Fibroblast of villous mesenchyme (primary cell): ENCODE measurements around the gene CNST. TPM values are rescaled to one million over a fixed set of nuclear protein-coding genes. Genes with fewer than 3 reads are reported as not detected.
"Not testable (repeated sequence)": the region's sequence is repeated elsewhere in the genome, so short reads cannot be mapped to it uniquely, and the experiment has no call there.

Experiments
- DNase-seq: peaks from one replicate; pipeline ENCODE4 v3.0.0-alpha.2; 2010; ENCODE audit warnings: low read depth
- H3K4me3 ChIP-seq: 2 replicates; pipeline ENCODE4 v1.5.1; 2011; ENCODE audit warnings: low read depth, mild to moderate bottlenecking, low read length
- total RNA-seq: library from RNA; depleted of rRNA; stranded (reverse); fragments of >200 nt; gene quantifications from 2 replicates; pipeline ENCODE4 v1.2.3, GENCODE V29; 2012
- TF ChIP-seq, protein P1 (sequence below): IDR thresholded peaks from 2 replicates; pipeline ENCODE4 v1.5.1; 2012; ENCODE audit warnings: low read depth, mild to moderate bottlenecking, low read length; ENCODE audit not compliant: insufficient read depth

CNST gene
- total RNA-seq, 1 donor = 44.0 TPM

DNA sequence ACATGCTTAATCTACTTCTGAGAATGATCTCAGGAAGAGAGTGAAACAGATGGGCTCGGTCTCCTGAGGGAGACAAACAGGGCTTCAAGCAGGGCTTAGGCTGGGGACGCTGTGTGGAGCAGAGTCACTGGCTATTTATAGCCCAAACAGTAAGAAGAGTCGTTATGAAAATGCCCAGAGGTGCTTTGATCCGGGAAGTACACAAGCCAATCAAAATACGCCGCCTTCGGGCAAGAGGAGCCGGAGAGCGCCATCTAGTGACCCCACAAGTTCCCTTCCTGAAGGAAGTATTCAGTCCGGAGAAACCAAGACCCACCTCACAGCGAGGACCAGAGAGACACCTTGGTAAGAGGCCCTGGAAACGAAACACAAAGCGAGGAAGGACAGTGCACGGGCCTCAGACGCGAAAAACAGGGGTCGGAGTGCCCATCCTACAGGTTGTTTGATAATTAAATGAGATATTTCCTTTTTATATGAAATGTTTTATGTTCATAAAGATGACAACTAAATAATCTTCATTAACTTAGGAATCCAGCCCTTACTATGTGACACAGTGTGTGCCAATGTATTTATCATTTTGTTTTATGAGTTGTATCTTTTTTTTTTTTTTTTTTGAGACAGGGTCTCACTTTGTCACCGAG, 133.0 kb downstream of the CNST start:
- peak overlapping the region; percentile 44 for H3K4me3 ChIP-seq

DNA sequence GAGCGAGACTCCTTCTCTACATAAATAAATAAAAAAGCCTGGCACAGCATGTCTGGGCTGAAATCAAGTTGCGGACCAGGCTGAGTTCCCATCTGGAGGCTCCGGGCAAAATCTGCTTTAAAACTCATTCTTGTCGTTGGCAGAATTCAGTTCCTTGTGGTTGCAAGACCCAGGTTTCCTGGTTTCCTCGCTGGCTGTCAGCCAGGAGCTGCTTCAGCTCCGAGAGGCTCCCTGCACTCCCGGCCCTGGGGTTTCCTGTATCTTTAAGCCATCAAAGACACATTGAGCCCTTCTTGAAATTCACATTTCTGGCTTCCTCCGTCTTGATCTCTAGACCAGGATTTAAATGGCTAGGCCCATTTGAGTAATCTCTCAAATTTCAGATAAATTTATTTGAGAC, 137.3 kb downstream of the CNST start:
- TF ChIP-seq, protein P1, sequence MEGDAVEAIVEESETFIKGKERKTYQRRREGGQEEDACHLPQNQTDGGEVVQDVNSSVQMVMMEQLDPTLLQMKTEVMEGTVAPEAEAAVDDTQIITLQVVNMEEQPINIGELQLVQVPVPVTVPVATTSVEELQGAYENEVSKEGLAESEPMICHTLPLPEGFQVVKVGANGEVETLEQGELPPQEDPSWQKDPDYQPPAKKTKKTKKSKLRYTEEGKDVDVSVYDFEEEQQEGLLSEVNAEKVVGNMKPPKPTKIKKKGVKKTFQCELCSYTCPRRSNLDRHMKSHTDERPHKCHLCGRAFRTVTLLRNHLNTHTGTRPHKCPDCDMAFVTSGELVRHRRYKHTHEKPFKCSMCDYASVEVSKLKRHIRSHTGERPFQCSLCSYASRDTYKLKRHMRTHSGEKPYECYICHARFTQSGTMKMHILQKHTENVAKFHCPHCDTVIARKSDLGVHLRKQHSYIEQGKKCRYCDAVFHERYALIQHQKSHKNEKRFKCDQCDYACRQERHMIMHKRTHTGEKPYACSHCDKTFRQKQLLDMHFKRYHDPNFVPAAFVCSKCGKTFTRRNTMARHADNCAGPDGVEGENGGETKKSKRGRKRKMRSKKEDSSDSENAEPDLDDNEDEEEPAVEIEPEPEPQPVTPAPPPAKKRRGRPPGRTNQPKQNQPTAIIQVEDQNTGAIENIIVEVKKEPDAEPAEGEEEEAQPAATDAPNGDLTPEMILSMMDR = no peak
- no peak for DNase-seq
- H3K4me3 ChIP-seq = no peak overlapping the region

More for the DNA sequence above, 133.0 kb downstream of the CNST start:
- DNase-seq = peak; percentile 97
- TF ChIP-seq, protein P1 = peak; percentile 84

DNA sequence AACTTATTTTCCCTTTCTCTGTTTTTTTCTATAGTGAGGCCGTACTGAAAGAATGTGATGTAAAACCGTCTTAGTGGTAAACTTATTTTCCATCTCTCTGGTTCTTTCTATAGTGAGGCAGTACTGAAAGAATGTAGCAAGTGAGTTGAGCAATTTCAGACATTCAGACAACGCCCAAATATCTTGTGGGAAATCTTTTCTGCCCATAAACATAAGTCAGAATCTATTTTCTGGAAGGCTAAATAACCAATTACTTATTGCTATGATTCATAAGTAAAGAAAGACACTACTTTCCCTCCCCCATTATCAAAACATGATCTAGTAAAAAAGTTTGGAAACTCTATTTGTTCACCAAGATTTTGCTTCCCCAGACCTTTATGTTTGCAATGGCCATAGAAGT, 139.1 kb downstream of the CNST start:
- TF ChIP-seq, protein P1 = no peak
- no peak overlapping the region for H3K4me3 ChIP-seq
- peak; percentile 97 for DNase-seq

DNA sequence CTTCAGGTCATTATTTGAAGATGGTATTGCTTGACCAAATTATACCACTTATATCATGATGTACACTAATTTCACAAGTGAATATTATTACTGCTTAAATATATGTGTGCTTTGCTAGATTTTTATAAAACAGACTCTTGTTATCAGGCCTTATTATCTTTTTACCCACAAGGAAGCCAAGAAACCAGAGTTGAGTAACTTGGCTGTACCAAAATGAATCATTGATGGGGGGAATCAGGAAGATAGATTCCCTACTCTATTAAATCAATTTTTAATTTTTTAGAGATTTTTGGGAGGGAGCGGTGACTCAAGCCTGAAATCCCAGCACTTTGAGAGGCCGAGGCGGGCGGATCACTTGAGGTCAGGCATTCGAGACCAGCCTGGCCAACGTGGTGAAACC, 141.9 kb downstream of the CNST start:
- no peak for DNase-seq
- TF ChIP-seq, protein P1 = no peak
- H3K4me3 ChIP-seq = no peak overlapping the region

DNA sequence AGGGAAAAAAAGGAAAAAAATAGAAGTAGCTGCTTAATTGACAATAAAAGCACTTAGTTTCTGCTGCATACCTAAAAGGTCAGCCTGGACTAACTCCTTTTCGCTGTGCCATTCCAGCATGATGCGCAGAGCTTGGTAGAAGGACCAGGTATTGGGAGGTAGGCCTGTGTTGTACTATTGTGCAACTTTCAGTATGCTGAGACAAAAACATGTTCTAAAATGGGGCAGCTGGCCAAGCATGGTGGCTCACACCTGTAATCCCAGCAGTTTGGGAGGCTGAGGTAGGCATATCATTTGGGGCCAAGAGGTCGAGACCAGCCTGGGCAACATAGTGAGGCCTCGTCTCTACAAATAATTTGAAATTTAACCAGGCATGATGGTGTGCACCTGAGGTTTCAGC, 142.9 kb downstream of the CNST start:
- TF ChIP-seq, protein P1 = no peak
- DNase-seq = no peak
- H3K4me3 ChIP-seq = no peak overlapping the region

DNA sequence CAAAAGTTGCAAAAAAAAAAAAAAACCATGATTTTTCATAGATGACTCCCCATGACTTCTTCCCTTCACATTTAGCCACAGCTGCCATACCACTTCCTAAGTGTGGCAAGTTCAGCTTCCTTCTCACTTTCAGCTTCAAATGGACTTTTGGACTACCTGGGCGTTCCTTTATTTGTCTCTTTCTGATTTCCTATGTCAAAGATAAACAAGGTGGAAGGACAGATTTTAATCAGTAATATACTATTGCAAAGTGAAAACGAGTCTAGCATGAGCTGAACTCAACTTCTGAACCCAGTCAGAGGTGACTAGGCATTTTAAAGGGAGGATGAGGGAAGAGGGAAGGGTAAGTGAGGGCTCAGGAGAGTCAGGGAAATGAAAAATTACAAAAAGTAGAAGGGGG, 143.6 kb downstream of the CNST start:
- H3K4me3 ChIP-seq = no peak overlapping the region
- TF ChIP-seq, protein P1 = no peak
- no peak for DNase-seq

DNA sequence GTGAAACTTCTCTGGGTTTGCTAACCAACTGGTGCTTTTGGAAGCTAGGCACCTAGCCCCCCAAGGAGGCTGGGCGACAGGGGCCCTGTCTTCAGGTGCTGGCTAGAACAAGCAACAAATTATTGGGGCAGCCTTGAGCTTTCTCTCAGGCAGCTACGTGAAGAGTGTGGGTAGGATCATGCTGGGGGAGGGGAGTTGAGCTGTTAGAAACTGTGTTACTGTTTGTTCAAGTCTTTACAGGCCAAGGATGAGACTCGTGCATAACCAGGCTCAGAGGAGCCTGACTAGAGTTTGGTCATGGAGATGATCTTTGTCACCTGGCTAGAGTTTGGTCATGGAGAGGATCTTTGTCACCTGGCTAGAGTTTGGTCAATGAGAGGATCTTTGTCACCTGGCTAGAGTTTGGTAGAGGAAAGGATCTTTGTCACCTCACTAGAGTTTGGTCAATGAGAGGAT, 145.3 kb downstream of the CNST start:
- H3K4me3 ChIP-seq = no peak overlapping the region
- DNase-seq = no peak
- TF ChIP-seq, protein P1 = no peak

DNA sequence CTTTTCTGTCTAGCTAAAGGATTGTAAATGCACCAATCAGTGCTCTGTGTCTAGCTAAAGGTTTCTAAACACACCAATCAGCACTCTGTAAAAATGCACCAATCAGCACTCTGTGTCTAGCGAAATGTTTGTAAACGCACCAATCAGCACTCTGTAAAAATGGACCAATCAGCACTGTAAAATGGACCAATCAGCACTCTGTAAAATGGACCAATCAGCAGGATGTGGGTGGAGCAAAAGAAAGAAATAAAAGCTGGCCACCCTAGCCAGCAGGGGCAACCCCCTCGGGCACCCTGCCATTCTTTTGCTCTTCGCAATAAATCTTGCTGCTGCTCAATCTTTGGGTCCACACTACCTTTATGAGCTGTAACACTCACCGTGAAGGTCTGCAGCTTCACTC, 146.2 kb downstream of the CNST start:
- DNase-seq, H3K4me3 ChIP-seq: not testable (repeated sequence)
